SK-N-DZ (cell line): Measurements from ENCODE around the gene DCDC2C.
A peak's percentile ranks its signal among the peaks of the same experiment; 100 is the strongest.

Experiments used
- DNase-seq: peaks from one replicate; pipeline ENCODE4 v3.0.0-alpha.2; 2015; ENCODE audit warnings: low spot score

Gene DCDC2C

GRCh38 chr2:3672861-3673678 is 30.3 kb upstream of the DCDC2C start:
- no peak for DNase-seq

DNA sequence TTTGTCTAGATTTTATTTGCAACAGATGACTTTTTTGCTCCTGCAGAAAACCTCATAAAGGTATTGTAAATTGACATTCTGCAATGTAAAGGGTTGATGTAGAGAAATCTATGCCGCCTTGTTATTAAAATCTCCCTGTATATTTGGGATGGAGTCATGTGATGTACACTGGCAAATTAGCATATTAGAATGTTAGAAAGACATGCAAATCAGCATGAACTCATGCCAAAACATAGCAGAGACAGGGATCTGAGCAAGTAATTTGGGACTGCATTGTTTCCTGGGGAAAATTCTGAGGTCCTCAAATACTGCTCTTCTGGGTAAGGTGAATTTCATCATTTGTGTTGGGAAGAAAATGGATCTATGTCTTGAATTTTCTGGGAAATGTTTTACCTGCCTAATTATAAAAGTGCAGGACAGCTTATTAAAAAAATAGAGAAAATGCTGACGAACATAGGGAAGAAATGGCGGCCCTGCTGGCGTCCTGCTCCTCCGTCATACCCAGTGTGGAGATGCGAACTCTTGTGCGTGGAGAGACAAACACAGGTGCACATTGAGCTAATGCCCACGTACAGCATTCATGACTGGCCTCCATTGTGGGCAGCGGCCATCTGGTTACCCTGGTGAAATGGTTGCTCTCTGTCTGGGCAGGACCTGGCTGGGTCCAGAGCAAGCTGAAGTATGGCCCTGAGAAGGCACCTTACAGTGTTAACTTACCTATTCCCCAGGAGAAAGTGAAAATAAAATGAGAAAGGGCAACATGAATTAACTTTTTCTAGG is 29.1 kb upstream of the DCDC2C start:
- DNase-seq, result no peak

DNA sequence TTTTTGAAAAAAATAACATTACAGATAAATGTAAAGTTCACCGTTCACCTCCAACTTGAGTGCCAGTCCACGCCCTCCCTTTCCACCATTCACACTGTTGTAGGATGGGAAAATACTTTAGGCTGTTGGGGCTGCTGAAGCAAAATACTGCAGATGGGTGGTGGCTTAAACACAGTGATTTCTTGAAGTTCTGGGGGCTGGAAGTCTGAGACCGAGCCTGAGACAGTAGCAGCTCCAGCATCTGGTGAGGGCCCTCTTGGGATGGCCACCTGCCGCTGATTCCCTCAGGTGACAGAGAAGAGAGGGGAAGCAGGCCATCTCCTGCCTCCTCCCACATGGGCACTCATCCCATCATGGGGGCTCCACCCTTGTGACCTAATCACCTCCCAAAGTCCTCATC is 27.7 kb upstream of the DCDC2C start:
- no peak for DNase-seq

GRCh38 chr2:3677436-3677835 is 25.9 kb upstream of the DCDC2C start:
- no peak for DNase-seq

DNA sequence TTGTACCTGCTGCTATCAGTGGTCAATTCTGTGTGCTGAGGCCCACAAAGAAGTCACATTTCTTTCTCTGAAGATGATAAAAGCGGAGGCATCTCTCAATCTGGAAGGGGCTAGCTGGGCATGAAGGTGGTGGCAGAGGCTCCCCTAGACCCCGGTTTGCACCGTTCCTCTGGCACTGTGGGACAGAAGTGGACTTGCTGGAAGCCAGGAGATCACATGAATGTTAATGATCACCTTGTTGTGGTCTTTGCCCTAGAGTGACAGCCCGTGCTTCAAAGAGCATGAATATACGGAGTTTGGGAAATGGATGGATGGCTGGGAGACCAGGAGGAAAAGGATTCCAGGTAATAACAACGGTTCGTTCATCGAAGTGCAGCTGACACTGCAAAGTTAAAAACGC is 25.2 kb upstream of the DCDC2C start:
- DNase-seq, result no peak

DNA sequence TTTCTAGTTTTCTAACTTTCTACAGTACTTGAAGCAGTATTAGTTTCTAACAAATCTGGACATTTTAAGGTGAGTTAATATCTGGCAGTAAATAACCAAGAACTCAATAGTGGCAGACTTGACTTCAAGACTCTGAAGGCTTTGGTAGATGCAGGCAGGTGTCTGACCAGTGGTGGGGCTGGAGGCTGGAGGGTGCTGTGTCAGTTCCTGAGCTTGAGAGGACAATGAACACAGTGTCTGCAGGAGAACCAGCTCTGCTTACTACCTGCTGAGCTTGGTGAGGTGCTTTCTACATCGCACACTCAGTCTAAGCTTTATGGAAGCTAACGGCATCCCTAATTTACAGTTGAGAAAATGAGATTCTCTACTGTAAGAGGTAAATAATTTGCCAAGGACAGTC is 24.2 kb upstream of the DCDC2C start:
- no peak for DNase-seq

DNA sequence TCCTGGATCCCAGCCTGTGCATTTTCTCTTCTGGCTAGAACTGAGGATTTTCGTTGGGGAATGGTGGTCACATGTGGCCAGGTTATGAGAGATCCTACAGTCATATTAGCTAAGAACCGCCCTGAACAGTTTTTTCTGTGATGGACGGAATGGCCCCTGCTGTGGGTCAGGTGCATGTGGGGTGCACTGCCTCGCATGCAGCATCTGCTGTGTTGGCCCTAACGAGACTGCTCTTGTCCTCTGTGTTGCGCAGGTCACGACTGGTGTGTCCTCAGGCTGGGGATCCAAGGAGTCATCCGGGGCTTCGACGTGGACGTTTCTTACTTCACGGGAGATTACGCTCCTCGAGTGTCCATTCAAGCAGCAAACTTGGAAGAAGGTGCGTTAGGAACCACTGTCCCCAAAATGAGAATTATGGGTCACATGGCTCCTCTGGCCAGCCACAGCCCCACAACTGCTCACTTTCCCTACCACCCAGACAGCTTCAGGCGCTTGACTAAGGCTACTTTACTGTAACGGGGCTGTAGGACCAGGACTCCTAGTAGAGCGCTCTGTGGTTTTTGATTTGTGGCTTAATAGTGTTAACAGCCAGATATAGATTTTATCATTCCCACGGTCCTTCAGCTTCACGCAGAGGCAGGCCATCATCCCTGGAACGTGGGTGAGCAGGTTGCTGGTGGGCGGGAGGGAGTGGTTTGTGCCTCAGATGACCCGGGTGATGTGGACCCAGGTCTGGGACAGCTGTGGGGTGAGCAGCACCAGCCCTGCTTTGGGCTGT is 23.6 kb upstream of the DCDC2C start:
- DNase-seq, result peak; percentile 63

DNA sequence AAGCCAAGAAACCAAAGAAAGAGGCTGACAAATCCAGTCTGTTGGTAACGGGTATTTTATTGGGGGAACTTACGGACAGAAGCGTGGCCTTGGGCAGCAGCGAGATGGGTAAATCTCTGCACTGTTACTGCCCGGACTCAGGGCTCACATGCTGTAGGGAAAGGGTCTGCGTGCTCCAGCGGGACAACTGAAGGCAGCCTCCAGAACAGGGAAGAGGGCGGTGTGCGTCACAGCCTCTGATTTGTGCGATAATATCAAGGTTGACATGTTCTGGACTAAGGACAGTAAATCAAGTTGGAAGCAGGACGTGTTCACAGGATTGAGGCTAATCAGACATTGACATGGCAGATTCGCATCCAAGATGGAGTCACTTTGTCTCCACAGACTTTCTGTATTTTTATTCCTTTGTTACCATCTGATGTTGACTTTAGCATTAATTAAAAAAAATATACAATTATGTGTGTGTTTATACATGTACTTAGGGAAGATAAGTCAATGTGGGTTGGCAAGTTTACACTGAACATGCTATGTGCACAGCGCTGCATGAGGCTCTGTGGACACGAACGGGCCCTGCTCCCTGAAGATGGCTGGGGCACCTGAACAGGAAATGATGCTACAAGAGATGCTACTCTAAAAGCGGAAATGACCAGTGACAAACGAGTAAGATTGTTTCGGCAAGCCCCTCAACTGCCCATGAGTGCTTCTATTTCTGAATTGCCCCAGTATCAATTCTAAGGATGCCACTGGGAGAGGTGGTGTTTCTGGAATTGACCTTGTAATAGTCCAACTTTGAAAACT is 22.6 kb upstream of the DCDC2C start:
- peak; percentile 78 for DNase-seq

GRCh38 chr2:3681625-3682024 is 21.8 kb upstream of the DCDC2C start:
- DNase-seq, result no peak

DNA sequence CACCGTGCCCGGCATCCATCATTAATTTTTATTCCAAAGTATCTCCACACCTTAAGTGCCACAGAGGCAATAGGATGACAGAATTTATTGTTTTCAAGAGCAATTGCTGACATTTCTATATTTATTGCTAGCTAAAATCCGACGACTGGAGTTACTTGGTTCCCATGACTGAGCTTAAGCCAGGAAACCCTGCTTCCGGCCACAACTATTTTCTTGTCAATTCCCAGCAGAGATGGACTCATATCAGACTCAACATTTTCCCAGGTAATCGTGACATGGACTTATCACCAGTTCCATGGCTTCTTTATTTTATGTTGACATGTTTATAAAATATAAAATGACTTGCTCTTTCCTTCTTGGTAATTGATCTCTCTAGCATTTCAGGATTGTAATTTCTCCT is 20.6 kb upstream of the DCDC2C start:
- DNase-seq, result no peak

DNA sequence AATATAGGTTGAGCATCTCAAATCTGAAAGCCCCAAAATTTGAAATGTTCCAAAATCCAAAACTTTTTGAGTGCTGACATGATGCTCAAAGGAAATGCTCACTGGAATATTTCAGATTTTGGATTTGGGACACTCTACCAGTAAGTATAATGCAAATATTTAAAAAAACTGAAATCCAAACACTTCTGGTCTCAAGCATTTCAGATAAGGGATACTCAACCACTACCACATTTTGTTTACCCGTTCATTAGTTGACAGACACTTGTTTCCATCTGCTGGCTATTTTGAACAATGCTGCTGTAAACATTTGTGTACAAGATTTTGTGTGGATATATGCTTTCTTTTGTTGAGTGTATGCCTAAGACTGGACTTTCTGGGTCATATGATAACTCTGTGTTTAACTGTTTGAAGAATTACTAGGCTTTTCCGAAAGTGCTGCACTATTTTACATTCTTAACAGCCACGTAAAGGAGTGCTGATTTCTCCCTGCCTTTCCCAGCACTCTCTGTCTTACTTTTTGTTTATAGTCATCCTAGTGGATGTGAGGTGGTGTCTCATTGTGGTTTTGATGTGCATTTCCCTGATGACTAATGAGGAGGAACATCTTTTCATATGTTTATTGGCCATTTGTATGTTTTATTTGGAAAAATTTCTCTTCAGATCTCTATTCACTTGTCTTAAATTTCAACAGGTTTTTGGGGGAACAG is 19.5 kb upstream of the DCDC2C start:
- DNase-seq, result no peak

GRCh38 chr2:3689998-3690748 is 13.2 kb upstream of the DCDC2C start:
- no peak for DNase-seq

DNA sequence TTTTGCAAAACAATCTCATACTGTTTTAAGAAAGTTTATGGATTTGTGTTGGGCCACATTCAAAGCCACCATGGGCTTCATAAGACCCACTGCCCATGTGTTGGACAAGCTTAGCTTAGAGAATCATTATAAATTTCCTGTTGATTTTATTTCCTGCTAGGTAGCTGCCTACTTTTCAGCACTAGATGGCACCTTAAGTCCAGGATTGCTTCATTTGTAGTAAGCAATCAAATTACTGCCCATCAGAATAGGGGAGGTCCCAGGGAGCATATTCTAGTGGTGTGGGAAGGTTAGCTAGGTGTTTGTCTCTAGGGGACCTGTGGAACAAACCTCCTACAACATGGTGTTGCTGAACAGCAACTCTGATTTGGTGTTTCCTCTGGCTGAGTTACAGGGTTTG is 11.0 kb upstream of the DCDC2C start:
- peak; percentile 45 for DNase-seq

GRCh38 chr2:3696545-3696944 is 6.8 kb upstream of the DCDC2C start:
- no peak for DNase-seq

DNA sequence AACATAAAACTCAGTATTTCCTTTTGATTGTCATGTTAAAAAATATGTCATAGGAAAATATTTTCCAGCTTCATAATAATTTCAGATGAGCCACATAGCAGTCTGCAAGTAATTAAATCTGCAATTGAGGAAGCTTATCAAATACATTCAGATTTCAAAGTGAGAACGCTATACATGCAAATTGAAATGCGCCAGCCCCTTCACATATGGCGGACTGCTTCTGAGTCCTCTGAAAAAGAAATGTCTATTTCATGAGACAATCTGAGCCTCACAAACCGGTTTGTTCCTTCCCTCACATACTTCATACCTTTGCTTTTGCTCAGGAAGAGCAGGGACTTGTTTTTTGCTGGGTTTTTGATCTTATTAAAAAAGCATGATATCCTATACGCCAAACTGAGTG is 2.3 kb upstream of the DCDC2C start:
- DNase-seq, result no peak

GRCh38 chr2:3703757-3704355 is 481 bp downstream of the DCDC2C start:
- DNase-seq, result no peak

DNA sequence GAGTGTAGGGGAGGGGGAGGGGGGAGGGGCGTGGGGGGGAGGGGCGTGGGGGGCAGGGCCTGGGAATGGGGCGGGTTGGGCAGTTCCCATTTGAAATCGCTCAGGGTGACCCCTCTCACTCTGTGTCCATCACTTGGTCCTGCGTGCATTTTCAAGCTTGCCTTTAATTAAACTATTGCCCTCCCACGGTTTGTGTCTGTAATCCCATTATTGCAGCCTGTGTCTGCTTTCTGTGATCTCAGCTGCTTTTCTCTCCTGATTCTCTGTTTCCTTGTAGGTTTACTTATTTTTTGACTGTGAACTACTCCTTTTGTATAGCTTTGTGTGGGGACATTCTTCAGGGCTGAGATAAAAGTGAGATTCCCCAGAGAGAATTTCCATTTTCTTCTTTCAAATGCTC is 1.3 kb downstream of the DCDC2C start:
- DNase-seq, result peak; percentile 40

- DNase-seq, result no peak
These were observed 2.4 kb downstream of the DCDC2C start for GRCh38 chr2:3705782-3706181.

GRCh38 chr2:3706892-3707291 is 3.5 kb downstream of the DCDC2C start:
- no peak for DNase-seq

- no peak for DNase-seq
These were observed 5.2 kb downstream of the DCDC2C start for GRCh38 chr2:3708576-3708975.
